ENCODE data around the gene STX4.

- no peak for TF ChIP-seq POLR2A (IDR thresholded peaks at IDR 0.05)
- no peak for TF ChIP-seq CTCF (IDR thresholded peaks at IDR 0.05 in 4 of 5, conservative IDR thresholded peaks at IDR 0.05 in 1 of 5)
Measured at GRCh38 chr16:30985401-30986128, 47.8 kb upstream of the STX4 start.
